HepG2 (cell line): ENCODE results near the gene COX14. TPM values are rescaled to one million over a fixed set of nuclear protein-coding genes. Genes with fewer than 3 reads are reported as not detected.

Experiments used
- ATAC-seq: fragments of 200-7000 bp; cut with Tn5 transposase; 3 replicates; pipeline ENCODE4 v1.9.1; 2020; ENCODE audit warnings: mild to moderate bottlenecking, moderate library complexity
- BruUV-seq: library from RNA; stranded (reverse); fragments of 400-500 nt; replicated peaks from 2 replicates; lab custom pipeline; 2021; lab: Mats Ljungman, UMichigan
- CTCF ChIA-PET: fragments of 300-600 bp; formaldehyde crosslinking; extraction: SDS; loops from one replicate; lab custom pipeline; 2021; ENCODE audit warnings: low total read pairs, inconsistent platforms, low intra/inter-chr PET ratio; lab: Yijun Ruan, JAX
- POLR2A ChIA-PET: fragments of 350-600 bp; sonication (Branson Sonifier 250); formaldehyde crosslinking; loops from one replicate; lab custom pipeline; 2020; ENCODE audit warnings: antibody characterized with exemption, inconsistent platforms; lab: Yijun Ruan, JAX
- DNase-seq: peaks from one replicate; pipeline ENCODE4 v3.0.0-alpha.2; 2015; ENCODE audit warnings: low spot score
- FAIRE-seq: peaks from 3 replicates; lab custom pipeline; 2011; peaks lifted over from hg19 to GRCh38; lab: Jason Lieb, UNC
- H2AFZ ChIP-seq: one replicate; pipeline ENCODE4 v1.6.1; 2011; ENCODE audit warnings: low read length, inconsistent platforms
- H3K27ac ChIP-seq: fragments of 300-600 bp; 3 replicates; pipeline ENCODE4 v1.8.0; 2011; ENCODE audit warnings: mixed run types, mild to moderate bottlenecking, mixed read lengths, low read length, inconsistent platforms; ENCODE audit not compliant: insufficient read depth; ENCODE audit errors: extremely low read length
- H3K27me3 ChIP-seq, 2 experiments: fragments of 200-600 bp in 1 of 2; 2 replicates in 1 of 2; 3 replicates in 1 of 2; pipeline versions ENCODE4 v1.6.0 to v1.8.0; 2011; ENCODE audit warnings: low read length in 2 of 2, mild to moderate bottlenecking in 2 of 2, moderate library complexity in 2 of 2, inconsistent platforms in 1 of 2; ENCODE audit not compliant: insufficient read depth in 2 of 2, control insufficient read depth in 1 of 2
- H3K36me3 ChIP-seq, 2 experiments: fragments of 200-600 bp in 1 of 2; replicated peaks in 1 of 2; 2 replicates in 1 of 2; 3 replicates in 1 of 2; pipeline versions ENCODE4 v1.5.1 to v1.8.0; 2011; ENCODE audit warnings: low read length in 2 of 2, inconsistent platforms in 1 of 2; ENCODE audit not compliant: insufficient read depth in 2 of 2, control insufficient read depth in 1 of 2
- H3K4me1 ChIP-seq: 2 replicates; pipeline ENCODE4 v1.5.1; 2012; ENCODE audit warnings: low read length, inconsistent platforms; ENCODE audit not compliant: insufficient read depth
- H3K4me2 ChIP-seq: 2 replicates; pipeline ENCODE4 v1.6.0; 2011; ENCODE audit warnings: low read depth, low read length, inconsistent platforms
- H3K4me3 ChIP-seq, 3 experiments: fragments of 200-600 bp in 1 of 3; sonication (generic), shearing (Covaris generic) in 1 of 3; replicated peaks in 1 of 3; 2 replicates each; pipeline ENCODE4 v1.5.1; 2011 to 2016; ENCODE audit warnings: low read length in 3 of 3, inconsistent platforms in 2 of 3, low read depth in 2 of 3, mild to moderate bottlenecking in 2 of 3, control low read depth in 1 of 3, mixed read lengths in 1 of 3; ENCODE audit not compliant: insufficient read depth in 1 of 3
- H3K79me2 ChIP-seq: one replicate; pipeline ENCODE4 v1.6.1; 2011; ENCODE audit warnings: low read length, inconsistent platforms; ENCODE audit not compliant: insufficient read depth
- H3K9ac ChIP-seq: 2 replicates; pipeline ENCODE4 v1.6.0; 2011; ENCODE audit warnings: mild to moderate bottlenecking, low read depth, low read length, inconsistent platforms; ENCODE audit not compliant: insufficient read depth
- H3K9me3 ChIP-seq: 2 replicates; pipeline ENCODE4 v1.5.1; 2012; ENCODE audit warnings: mild to moderate bottlenecking, low read length
- H4K20me1 ChIP-seq: 2 replicates; pipeline ENCODE4 v1.6.0; 2011; ENCODE audit warnings: inconsistent platforms, mild to moderate bottlenecking, low read length, moderate library complexity; ENCODE audit not compliant: insufficient read depth
- ARID4A ChIP-seq: sonication (generic); formaldehyde crosslinking; IDR thresholded peaks from 2 replicates; pipeline ENCODE4 v1.5.0; 2020; ENCODE audit warnings: mild to moderate bottlenecking, missing genetic modification reagents, borderline replicate concordance
- CHD2 ChIP-seq: IDR thresholded peaks from 2 replicates; pipeline ENCODE4 v1.6.1; 2011; ENCODE audit warnings: low read depth, low read length, improper control_type of control experiment
- EP300 ChIP-seq, 3 experiments: sonication (generic) in 1 of 3; formaldehyde crosslinking in 1 of 3; IDR thresholded peaks; 2 replicates each; pipeline versions ENCODE4 v1.5.1 to v1.6.1; 2011 to 2020; ENCODE audit warnings: low read depth in 2 of 3, low read length in 2 of 3, borderline replicate concordance in 1 of 3, improper control_type of control experiment in 1 of 3, mild to moderate bottlenecking in 1 of 3, missing genetic modification reagents in 1 of 3, moderate library complexity in 1 of 3
- FOXK1 ChIP-seq: sonication (generic); formaldehyde crosslinking; IDR thresholded peaks from 2 replicates; pipeline ENCODE4 v1.4.0; 2020; ENCODE audit warnings: low read depth, missing genetic modification reagents, borderline replicate concordance
- KAT8 ChIP-seq: IDR thresholded peaks from 2 replicates; pipeline ENCODE4 v1.6.1; 2016; ENCODE audit warnings: missing genetic modification reagents, missing compliant biosample characterization
- KDM5A ChIP-seq: fragments of 200-600 bp; sonication (generic); IDR thresholded peaks from 2 replicates; pipeline ENCODE4 v1.7.0; 2018; ENCODE audit warnings: antibody characterized with exemption, mild to moderate bottlenecking, low read length, borderline replicate concordance
- MTF1 ChIP-seq: sonication (generic); formaldehyde crosslinking; IDR thresholded peaks from 2 replicates; pipeline ENCODE4 v1.5.0; 2020; ENCODE audit warnings: missing genetic modification reagents
- RBAK ChIP-seq: sonication (generic); formaldehyde crosslinking; IDR thresholded peaks from 2 replicates; pipeline ENCODE4 v1.5.1; 2020; ENCODE audit warnings: mild to moderate bottlenecking, missing genetic modification reagents
- SOX13 ChIP-seq, 3 experiments: fragments of 450-650 bp in 1 of 3; sonication (generic) in 1 of 3; formaldehyde crosslinking in 1 of 3; IDR thresholded peaks in 2 of 3; conservative IDR thresholded peaks in 1 of 3; 2 replicates each; pipeline versions ENCODE4 v1.5.0 to v1.6.1; 2016 to 2020; ENCODE audit warnings: antibody characterized with exemption in 1 of 3, mild to moderate bottlenecking in 1 of 3, missing compliant biosample characterization in 1 of 3, missing genetic modification reagents in 1 of 3, moderate library complexity in 1 of 3
- TFDP1 ChIP-seq: IDR thresholded peaks from 2 replicates; pipeline ENCODE4 v1.6.1; 2016; ENCODE audit warnings: missing compliant biosample characterization, missing genetic modification reagents, borderline replicate concordance
- ZNF264 ChIP-seq: sonication (generic); formaldehyde crosslinking; IDR thresholded peaks from 2 replicates; pipeline ENCODE4 v1.4.0; 2020; ENCODE audit warnings: missing genetic modification reagents
- ZNF547 ChIP-seq: sonication (generic); formaldehyde crosslinking; IDR thresholded peaks from 2 replicates; pipeline ENCODE4 v1.5.1; 2020; ENCODE audit warnings: mild to moderate bottlenecking, missing genetic modification reagents
- ZNF563 ChIP-seq: sonication (generic); formaldehyde crosslinking; IDR thresholded peaks from 2 replicates; pipeline ENCODE4 v1.8.0; 2022; ENCODE audit warnings: mild to moderate bottlenecking, moderate library complexity, missing genetic modification reagents
- ZNF616 ChIP-seq: sonication (generic); formaldehyde crosslinking; IDR thresholded peaks from 2 replicates; pipeline ENCODE4 v1.5.0; 2020; ENCODE audit warnings: low read depth, mild to moderate bottlenecking, missing genetic modification reagents
- ZZZ3 ChIP-seq: sonication (generic); formaldehyde crosslinking; IDR thresholded peaks from 2 replicates; pipeline ENCODE4 v1.4.0; 2020; ENCODE audit warnings: missing genetic modification reagents, mild to moderate bottlenecking, borderline replicate concordance
- WGBS: methylation state at CpG from one replicate; pipeline ENCODE4 v1.1.6; 2017; ENCODE audit warnings: low lambda C conversion rate; 5-methylcytosine and 5-hydroxymethylcytosine counted together
- in situ Hi-C: cut with HindIII; loops from 2 replicates; pipeline ENCODE4 v1.10.0; 2017; ENCODE audit warnings: low pct_unique_long_range_greater_than_20kb; ENCODE audit not compliant: extremely low pct_ligation_motif_present
- intact Hi-C: fragments of 100-400 bp; cut with micrococcal nuclease; formaldehyde crosslinking; loops from one replicate; pipeline ENCODE4 v1.10.0; 2022; ENCODE audit not compliant: unreplicated experiment
- polyA plus RNA-seq, 8 experiments: library from polyadenylated mRNA; depleted of rRNA in 3 of 8; stranded (reverse) in 7 of 8; unstranded in 1 of 8; fragments of >200 nt; fragmentation: Illumina TruSeq in 4 of 8; extraction: Trizol in 4 of 8; gene quantifications; 2 replicates each; pipeline versions ENCODE4 v1.2.1 to v1.2.3, GENCODE V29; 2011 to 2016; ENCODE audit warnings: low read depth in 4 of 8, missing spikeins in 1 of 8, mixed read lengths in 1 of 8; ENCODE audit not compliant: insufficient read depth in 1 of 8
- total RNA-seq, 5 experiments: library from RNA; depleted of rRNA; stranded (reverse); fragments of >200 nt; fragmentation: Illumina TruSeq; extraction: Trizol; gene quantifications; 2 replicates each; pipeline ENCODE4 v1.2.3, GENCODE V29; 2016; ENCODE audit warnings: low read depth in 1 of 5

Gene COX14
- total and polyA plus RNA-seq, 2 of the 13 experiments (the other 11 are each of a cell fraction or from before 2014, with no cell fraction given), result 53.0 to 71.6 TPM

- TF ChIP-seq ZNF264 (CRISPR knock-in tag) (0 out of 2 replicates have a peak, but pooled peaks have one; percentile 43), MTF1 (no peak), ZNF616 (CRISPR knock-in tag) (no peak), KDM5A (no peak)
These were observed 36.9 kb upstream of the COX14 start (continued) for GRCh38 chr12:50074936-50075807.

GRCh38 chr12:50075808-50076170, 36.2 kb upstream of the COX14 start:
- intact Hi-C loops, result loop anchor here (1.0 to 2.0 kb wide), 4 partner anchors 35 to 100 kb away; partner anchors contain the start of gene CERS5
- peak overlapping the region; percentile 89 for H2AFZ ChIP-seq
- CTCF ChIA-PET, result interaction anchor here (1.3 to 2.5 kb wide), 5 partner anchors 13 to 239 kb away, joined by 4 to 25 read pairs (median 5); no protein-coding TSS in a partner anchor
- TF ChIP-seq RBAK (CRISPR knock-in tag), result no peak
- TF ChIP-seq ZZZ3 (CRISPR knock-in tag), result no peak
- TF ChIP-seq ARID4A (CRISPR knock-in tag), result 0 out of 2 replicates have a peak, but pooled peaks have one; percentile 0
- TF ChIP-seq ZNF547, result no peak
- no peak for TF ChIP-seq TFDP1 (CRISPR knock-in tag)
- no peak for TF ChIP-seq KAT8 (CRISPR knock-in tag)
- TF ChIP-seq ZNF563 (CRISPR knock-in tag), result no peak
- TF ChIP-seq EP300 (IDR thresholded peaks at IDR 0.05; ENCODE audit: low read depth in 2 of 2, low read length in 2 of 2), result no peak
- no peak for TF ChIP-seq EP300 (CRISPR knock-in tag; IDR thresholded peaks at IDR 0.05; ENCODE audit: borderline replicate concordance)
- TF ChIP-seq SOX13 (IDR thresholded peaks at IDR 0.05), result no peak
- TF ChIP-seq SOX13 (CRISPR knock-in tag; conservative IDR thresholded peaks at IDR 0.05 in 1 of 2, IDR thresholded peaks at IDR 0.05 in 1 of 2), result 0 out of 4 replicates have a peak, but pooled peaks of 1 of the 2 experiments have one; percentile 0
- no peak for TF ChIP-seq CHD2
- no peak for TF ChIP-seq FOXK1 (CRISPR knock-in tag)

More at GRCh38 chr12:50075808-50076170, 36.2 kb upstream of the COX14 start:
- BruUV-seq, result no TSS peak
- H3K4me2 ChIP-seq, result peak overlapping the region; percentile 96
- H3K27me3 ChIP-seq, result peaks cover 1 to 7% of the 10 kb centered on the region in 2 experiments; a peak in 3 of 5 replicates
- no peak for FAIRE-seq
- no peaks in the 10 kb centered on the region for H3K79me2 ChIP-seq
- peak overlapping the region; percentile 15 to 63 (median 38); a peak in 5 of 6 replicates for H3K4me3 ChIP-seq
- peaks cover 51% of the 10 kb centered on the region for H3K4me1 ChIP-seq
- H4K20me1 ChIP-seq, result no peaks in the 10 kb centered on the region
- in situ Hi-C loops, result no loop called here
- POLR2A ChIA-PET, result interaction anchor here (2.4 to 3.5 kb wide), 2 partner anchors 9 to 36 kb away, joined by 13 to 21 read pairs; partner anchors contain the start of genes COX14 and SMARCD1
- peak overlapping the region; percentile 61 for H3K27ac ChIP-seq
- no peaks in the 10 kb centered on the region for H3K9me3 ChIP-seq
- DNase-seq, result no peak
- WGBS, result 100% methylated on average over 1 of the region's 1 CpG
- ATAC-seq, result peak; percentile 4; the same call in 2 of the 3 replicates
- no peaks in the 10 kb centered on the region for H3K36me3 ChIP-seq
- H3K9ac ChIP-seq, result peak overlapping the region; percentile 53
